AG09309 (cell line): ENCODE data around the gene HIF1A.

Experiments
- DNase-seq: peaks from one replicate; pipeline ENCODE4 v3.0.0-alpha.2; 2010; ENCODE audit warnings: low read depth
- H3K4me3 ChIP-seq: 2 replicates; pipeline ENCODE4 v1.5.1; 2011; ENCODE audit warnings: mild to moderate bottlenecking, low read depth, low read length, moderate library complexity; ENCODE audit not compliant: control insufficient read depth
- TF ChIP-seq, protein P1 (sequence below): IDR thresholded peaks from 2 replicates; pipeline ENCODE4 v1.5.1; 2011; ENCODE audit warnings: mild to moderate bottlenecking, low read depth, low read length, inconsistent platforms; ENCODE audit not compliant: insufficient read depth, control insufficient read depth; ENCODE audit errors: missing control alignments

Gene HIF1A

GRCh38 chr14:61766151-61766550, 70.8 kb downstream of the HIF1A start:
- H3K4me3 ChIP-seq: no peak overlapping the region
- no peak for DNase-seq
- TF ChIP-seq, protein P1, sequence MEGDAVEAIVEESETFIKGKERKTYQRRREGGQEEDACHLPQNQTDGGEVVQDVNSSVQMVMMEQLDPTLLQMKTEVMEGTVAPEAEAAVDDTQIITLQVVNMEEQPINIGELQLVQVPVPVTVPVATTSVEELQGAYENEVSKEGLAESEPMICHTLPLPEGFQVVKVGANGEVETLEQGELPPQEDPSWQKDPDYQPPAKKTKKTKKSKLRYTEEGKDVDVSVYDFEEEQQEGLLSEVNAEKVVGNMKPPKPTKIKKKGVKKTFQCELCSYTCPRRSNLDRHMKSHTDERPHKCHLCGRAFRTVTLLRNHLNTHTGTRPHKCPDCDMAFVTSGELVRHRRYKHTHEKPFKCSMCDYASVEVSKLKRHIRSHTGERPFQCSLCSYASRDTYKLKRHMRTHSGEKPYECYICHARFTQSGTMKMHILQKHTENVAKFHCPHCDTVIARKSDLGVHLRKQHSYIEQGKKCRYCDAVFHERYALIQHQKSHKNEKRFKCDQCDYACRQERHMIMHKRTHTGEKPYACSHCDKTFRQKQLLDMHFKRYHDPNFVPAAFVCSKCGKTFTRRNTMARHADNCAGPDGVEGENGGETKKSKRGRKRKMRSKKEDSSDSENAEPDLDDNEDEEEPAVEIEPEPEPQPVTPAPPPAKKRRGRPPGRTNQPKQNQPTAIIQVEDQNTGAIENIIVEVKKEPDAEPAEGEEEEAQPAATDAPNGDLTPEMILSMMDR: no peak

DNA sequence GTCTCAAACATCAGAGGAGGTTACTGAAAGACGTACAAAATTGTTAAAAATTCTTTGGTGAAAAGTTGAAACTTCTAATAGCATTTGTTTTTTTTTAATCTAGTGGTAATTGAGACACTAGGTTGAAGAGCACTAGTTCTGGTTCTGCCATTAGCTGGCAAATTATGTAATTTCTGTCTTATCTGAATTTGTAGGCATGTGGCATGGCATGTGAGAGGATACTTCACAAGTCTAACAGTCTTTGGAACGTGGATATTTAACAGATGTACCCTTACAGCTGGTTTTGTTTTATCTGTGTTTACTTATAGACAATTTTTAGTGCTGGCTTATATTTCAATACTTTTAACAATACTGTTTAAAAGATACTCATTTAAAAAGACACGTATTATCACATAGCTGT, 72.9 kb downstream of the HIF1A start:
- no peak overlapping the region for H3K4me3 ChIP-seq
- TF ChIP-seq, protein P1: no peak
- no peak for DNase-seq

- H3K4me3 ChIP-seq: no peak overlapping the region
- TF ChIP-seq, protein P1: no peak
- no peak for DNase-seq
Measured at GRCh38 chr14:61769893-61770292, 74.6 kb downstream of the HIF1A start.

- no peak for DNase-seq
- H3K4me3 ChIP-seq: no peak overlapping the region
- TF ChIP-seq, protein P1: no peak
Measured at GRCh38 chr14:61774861-61775260, 79.5 kb downstream of the HIF1A start.

DNA sequence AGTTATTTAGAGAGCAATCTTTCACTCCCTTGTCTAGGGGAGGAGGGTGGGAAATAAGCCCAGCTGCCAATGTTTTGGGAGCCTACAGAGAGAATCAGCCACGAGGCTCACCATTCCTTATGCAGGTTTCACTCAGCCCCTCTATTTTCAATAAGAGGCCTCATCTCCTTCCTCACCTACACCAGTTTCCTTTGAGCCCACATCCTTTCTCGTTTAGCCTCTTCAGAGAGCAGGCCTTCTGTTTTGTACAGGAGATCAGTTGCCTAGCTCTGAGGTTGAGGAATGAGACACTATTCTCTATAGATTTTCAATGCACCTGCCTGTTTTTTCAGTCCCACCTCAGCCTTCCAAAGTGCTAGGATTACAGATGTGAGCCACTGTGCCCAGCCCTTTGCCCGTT, 84.8 kb downstream of the HIF1A start:
- no peak for DNase-seq
- H3K4me3 ChIP-seq: no peak overlapping the region
- TF ChIP-seq, protein P1: no peak

GRCh38 chr14:61797309-61797708, 102.0 kb downstream of the HIF1A start:
- TF ChIP-seq, protein P1: no peak
- no peak overlapping the region for H3K4me3 ChIP-seq
- DNase-seq: no peak
